ENCODE measurements around the gene TSKS.

DNA sequence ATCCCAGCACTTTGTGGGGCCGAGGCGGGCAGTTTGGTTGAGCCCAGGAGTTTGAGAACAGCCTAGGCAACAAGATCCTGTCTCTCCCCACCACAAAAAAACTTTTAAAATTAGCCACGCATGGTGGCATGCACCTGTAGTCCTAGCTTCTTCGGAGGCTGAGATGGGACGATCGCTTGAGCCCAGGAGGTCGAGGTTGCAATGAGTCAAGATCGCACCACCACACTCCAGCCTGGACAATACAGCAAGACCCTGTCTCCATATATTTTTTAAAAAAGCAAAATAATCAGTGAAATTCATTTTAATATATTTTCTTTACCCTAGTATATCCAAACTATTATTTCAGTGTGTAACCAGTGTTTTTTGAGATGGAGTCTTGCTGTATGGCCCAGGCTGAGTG lies 11.9 kb upstream of the TSKS start:
- TF ChIP-seq POLR2A (IDR thresholded peaks at IDR 0.05) (no peak), POLR2AphosphoS5 (IDR thresholded peaks at IDR 0.05) (no peak), EP300 (IDR thresholded peaks at IDR 0.05) (no peak)
- TF ChIP-seq, protein P1, sequence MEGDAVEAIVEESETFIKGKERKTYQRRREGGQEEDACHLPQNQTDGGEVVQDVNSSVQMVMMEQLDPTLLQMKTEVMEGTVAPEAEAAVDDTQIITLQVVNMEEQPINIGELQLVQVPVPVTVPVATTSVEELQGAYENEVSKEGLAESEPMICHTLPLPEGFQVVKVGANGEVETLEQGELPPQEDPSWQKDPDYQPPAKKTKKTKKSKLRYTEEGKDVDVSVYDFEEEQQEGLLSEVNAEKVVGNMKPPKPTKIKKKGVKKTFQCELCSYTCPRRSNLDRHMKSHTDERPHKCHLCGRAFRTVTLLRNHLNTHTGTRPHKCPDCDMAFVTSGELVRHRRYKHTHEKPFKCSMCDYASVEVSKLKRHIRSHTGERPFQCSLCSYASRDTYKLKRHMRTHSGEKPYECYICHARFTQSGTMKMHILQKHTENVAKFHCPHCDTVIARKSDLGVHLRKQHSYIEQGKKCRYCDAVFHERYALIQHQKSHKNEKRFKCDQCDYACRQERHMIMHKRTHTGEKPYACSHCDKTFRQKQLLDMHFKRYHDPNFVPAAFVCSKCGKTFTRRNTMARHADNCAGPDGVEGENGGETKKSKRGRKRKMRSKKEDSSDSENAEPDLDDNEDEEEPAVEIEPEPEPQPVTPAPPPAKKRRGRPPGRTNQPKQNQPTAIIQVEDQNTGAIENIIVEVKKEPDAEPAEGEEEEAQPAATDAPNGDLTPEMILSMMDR (IDR thresholded peaks at IDR 0.05): no peak

Data from sigmoid colon (tissue), 4 donors.